Measurements from ENCODE around the gene SFT2D1. TPM values are rescaled to one million over a fixed set of nuclear protein-coding genes. Genes with fewer than 3 reads are reported as not detected.

The SFT2D1 gene
- total and polyA plus RNA-seq, 9 of the 15 experiments (the other 6 are each of a cell fraction or from before 2014, with no cell fraction given), result 54.4 to 140 (median 74.6) TPM

- peak; percentile 48; the same call in 1 of the 2 replicates for TF ChIP-seq ZNF175 (CRISPR knock-in tag; IDR thresholded peaks at IDR 0.05; ENCODE audit: low read depth)
- peak; percentile 34; the same call in 1 of the 2 replicates for TF ChIP-seq E4F1 (CRISPR knock-in tag; IDR thresholded peaks at IDR 0.05; ENCODE audit: borderline replicate concordance)
- peak; percentile 33 to 53 for TF ChIP-seq E2F6 (IDR thresholded peaks at IDR 0.05; ENCODE audit: borderline replicate concordance in 1 of 2, extremely low read depth in 1 of 2, insufficient read depth in 1 of 2, insufficient read length in 1 of 2, low read depth in 1 of 2, low read length in 1 of 2, poor library complexity in 1 of 2, severe bottlenecking in 1 of 2)
- TF ChIP-seq HMGN3 (IDR thresholded peaks at IDR 0.05; ENCODE audit: borderline replicate concordance, extremely low read depth, insufficient read length, low read depth, low read length), result peak; percentile 87
- TF ChIP-seq CTCFL (IDR thresholded peaks at IDR 0.05; ENCODE audit: borderline replicate concordance, insufficient read depth, low read depth, low read length, poor library complexity, severe bottlenecking), result peak; percentile 9
- peak; percentile 69 for TF ChIP-seq RBBP5 (IDR thresholded peaks at IDR 0.05; ENCODE audit: borderline replicate concordance, insufficient read depth, low read length, poor library complexity, severe bottlenecking)
- peak; percentile 62 for TF ChIP-seq CREM (IDR thresholded peaks at IDR 0.05; ENCODE audit: low read depth)
- TF ChIP-seq SAP30 (IDR thresholded peaks at IDR 0.05; ENCODE audit: borderline replicate concordance, insufficient read depth, low read depth, low read length, poor library complexity, severe bottlenecking), result peak; percentile 71
- peak; percentile 91 for TF ChIP-seq GATAD2A (IDR thresholded peaks at IDR 0.05)
Measured at GRCh38 chr6:166381733-166382499, 39.6 kb upstream of the SFT2D1 start (continued).
